DMS 273 treated with DMSO at 0.1 percent for 48 hours (cell line): ENCODE data around the gene NT5C1A.
A peak's percentile ranks its signal among the peaks of the same experiment; 100 is the strongest.

ENCODE experiments used
- DNase-seq: peaks from one replicate; lab custom pipeline; 2025; lab: John Stamatoyannopoulos, UW

NT5C1A gene

GRCh38 chr1:39671793-39672550, at the start of gene NT5C1A:
Gene NT5C1A, minus strand, starts transcription at chr1:39672107. Its CDS starts 69 bp downstream, at chr1:39672038.
- DNase-seq, result no peak

- no peak for DNase-seq
Observed at GRCh38 chr1:39721664-39722063, 49.8 kb upstream of the NT5C1A start.

GRCh38 chr1:39720094-39720999, 48.4 kb upstream of the NT5C1A start:
- peak; percentile 100 for DNase-seq

- no peak for DNase-seq
Observed at GRCh38 chr1:39717809-39718208, 45.9 kb upstream of the NT5C1A start.

- DNase-seq, result no peak
Observed at GRCh38 chr1:39713557-39713956, 41.6 kb upstream of the NT5C1A start.

GRCh38 chr1:39711966-39712340, 40.0 kb upstream of the NT5C1A start:
- DNase-seq, result no peak

GRCh38 chr1:39711104-39711965, 39.4 kb upstream of the NT5C1A start:
- DNase-seq, result no peak

- no peak for DNase-seq
Observed at GRCh38 chr1:39707506-39707905, 35.6 kb upstream of the NT5C1A start.

GRCh38 chr1:39704757-39705156, 32.9 kb upstream of the NT5C1A start:
- DNase-seq, result no peak

GRCh38 chr1:39701049-39701439, 29.1 kb upstream of the NT5C1A start:
- DNase-seq, result no peak

GRCh38 chr1:39700348-39700747, 28.4 kb upstream of the NT5C1A start:
- DNase-seq, result no peak

- no peak for DNase-seq
Observed at GRCh38 chr1:39699419-39699818, 27.5 kb upstream of the NT5C1A start.

- DNase-seq, result no peak
Observed at GRCh38 chr1:39698568-39698967, 26.7 kb upstream of the NT5C1A start.

- DNase-seq, result no peak
Observed at GRCh38 chr1:39696448-39696847, 24.5 kb upstream of the NT5C1A start.

- no peak for DNase-seq
Observed at GRCh38 chr1:39695016-39695415, 23.1 kb upstream of the NT5C1A start.

GRCh38 chr1:39694026-39694425, 22.1 kb upstream of the NT5C1A start:
- DNase-seq, result no peak

- no peak for DNase-seq
Observed at GRCh38 chr1:39692152-39693074, 20.5 kb upstream of the NT5C1A start.

GRCh38 chr1:39691383-39692151, 19.7 kb upstream of the NT5C1A start, which contains the start of gene HPCAL4:
Gene HPCAL4, minus strand, starts transcription at chr1:39691433. Its CDS starts 6,830 bp downstream, at chr1:39684603.
- peak; percentile 100 for DNase-seq

- DNase-seq, result no peak
Observed at GRCh38 chr1:39690794-39691382, 19.0 kb upstream of the NT5C1A start.

- DNase-seq, result no peak
Observed at GRCh38 chr1:39690225-39690624, 18.3 kb upstream of the NT5C1A start.
